DMS114 treated with DMSO at 0.1 percent for 48 hours (cell line): ENCODE data around the gene FBXO10.
"Not testable (repeated sequence)": the region's sequence is repeated elsewhere in the genome, so short reads cannot be mapped to it uniquely, and the experiment has no call there.

Experiments
- DNase-seq: peaks from one replicate; lab custom pipeline; 2025; ENCODE audit not compliant: unreplicated experiment; lab: John Stamatoyannopoulos, UW

FBXO10 gene, protein sequence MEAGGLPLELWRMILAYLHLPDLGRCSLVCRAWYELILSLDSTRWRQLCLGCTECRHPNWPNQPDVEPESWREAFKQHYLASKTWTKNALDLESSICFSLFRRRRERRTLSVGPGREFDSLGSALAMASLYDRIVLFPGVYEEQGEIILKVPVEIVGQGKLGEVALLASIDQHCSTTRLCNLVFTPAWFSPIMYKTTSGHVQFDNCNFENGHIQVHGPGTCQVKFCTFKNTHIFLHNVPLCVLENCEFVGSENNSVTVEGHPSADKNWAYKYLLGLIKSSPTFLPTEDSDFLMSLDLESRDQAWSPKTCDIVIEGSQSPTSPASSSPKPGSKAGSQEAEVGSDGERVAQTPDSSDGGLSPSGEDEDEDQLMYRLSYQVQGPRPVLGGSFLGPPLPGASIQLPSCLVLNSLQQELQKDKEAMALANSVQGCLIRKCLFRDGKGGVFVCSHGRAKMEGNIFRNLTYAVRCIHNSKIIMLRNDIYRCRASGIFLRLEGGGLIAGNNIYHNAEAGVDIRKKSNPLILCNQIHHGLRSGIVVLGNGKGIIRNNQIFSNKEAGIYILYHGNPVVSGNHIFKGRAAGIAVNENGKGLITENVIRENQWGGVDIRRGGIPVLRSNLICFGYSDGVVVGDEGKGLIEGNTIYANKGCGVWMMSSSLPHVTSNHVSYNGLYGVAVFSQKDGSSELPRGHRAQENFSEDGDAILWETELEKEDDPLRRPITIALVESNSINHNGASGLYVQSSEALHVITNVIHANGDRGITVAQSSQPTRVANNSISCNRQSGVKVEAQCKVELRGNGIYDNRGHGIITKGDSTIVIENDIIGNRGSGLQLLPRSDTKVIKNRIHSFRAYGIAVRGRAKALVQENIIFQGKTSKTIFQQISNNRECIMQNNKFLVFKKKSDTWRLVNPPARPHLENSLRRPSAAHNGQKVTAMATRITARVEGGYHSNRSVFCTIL

GRCh38 chr9:37575921-37576721 is at the start of gene FBXO10:
Gene FBXO10 (minus strand): TSS chr9:37576380. CDS start chr9:37541768, 34,612 bp downstream.
- DNase-seq = no peak

DNA sequence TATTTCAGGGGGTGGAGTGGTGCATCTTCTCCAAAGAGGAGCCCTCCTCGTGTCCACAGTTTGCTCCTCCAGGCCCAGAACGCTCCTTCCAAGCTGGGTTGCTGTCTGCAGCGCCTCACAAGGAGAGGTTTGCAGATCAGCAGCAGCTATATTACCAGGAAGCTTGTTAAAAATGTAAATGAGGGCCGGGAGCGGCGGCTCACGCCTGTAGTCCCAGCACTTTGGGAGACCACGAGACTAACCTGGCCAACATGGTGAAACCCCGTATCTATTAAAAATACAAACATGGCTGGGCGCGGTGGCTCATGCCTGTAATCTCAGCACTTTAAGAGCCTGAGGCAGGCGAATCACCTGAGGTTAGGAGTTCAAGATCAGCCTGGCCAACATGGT is 49.6 kb upstream of the FBXO10 start:
- DNase-seq = no peak

- no peak for DNase-seq
These were observed 49.0 kb upstream of the FBXO10 start for GRCh38 chr9:37625036-37625757.

GRCh38 chr9:37624073-37624472 is 47.9 kb upstream of the FBXO10 start:
- no peak for DNase-seq

DNA sequence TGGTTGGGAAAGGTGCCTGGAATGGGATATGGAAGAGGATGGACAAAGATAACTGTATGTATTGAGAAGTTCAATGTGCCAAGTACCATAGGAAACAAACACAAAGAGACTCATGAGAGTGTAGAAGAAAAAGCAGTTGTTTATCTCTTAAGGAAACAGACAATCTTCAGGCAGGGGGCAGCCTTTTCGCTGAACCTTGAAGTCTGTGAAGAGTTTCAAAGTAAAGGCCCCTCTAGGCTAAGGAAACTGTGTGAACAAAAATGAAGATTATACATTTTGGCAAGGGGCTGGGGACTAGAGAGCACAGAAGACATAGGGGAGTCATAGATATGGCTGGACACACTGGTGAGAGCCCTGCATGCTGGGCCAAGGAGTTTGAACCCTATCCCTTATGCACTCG is 47.1 kb upstream of the FBXO10 start:
- no peak for DNase-seq

- no peak for DNase-seq
These were observed 46.3 kb upstream of the FBXO10 start for GRCh38 chr9:37622462-37622861.

DNA sequence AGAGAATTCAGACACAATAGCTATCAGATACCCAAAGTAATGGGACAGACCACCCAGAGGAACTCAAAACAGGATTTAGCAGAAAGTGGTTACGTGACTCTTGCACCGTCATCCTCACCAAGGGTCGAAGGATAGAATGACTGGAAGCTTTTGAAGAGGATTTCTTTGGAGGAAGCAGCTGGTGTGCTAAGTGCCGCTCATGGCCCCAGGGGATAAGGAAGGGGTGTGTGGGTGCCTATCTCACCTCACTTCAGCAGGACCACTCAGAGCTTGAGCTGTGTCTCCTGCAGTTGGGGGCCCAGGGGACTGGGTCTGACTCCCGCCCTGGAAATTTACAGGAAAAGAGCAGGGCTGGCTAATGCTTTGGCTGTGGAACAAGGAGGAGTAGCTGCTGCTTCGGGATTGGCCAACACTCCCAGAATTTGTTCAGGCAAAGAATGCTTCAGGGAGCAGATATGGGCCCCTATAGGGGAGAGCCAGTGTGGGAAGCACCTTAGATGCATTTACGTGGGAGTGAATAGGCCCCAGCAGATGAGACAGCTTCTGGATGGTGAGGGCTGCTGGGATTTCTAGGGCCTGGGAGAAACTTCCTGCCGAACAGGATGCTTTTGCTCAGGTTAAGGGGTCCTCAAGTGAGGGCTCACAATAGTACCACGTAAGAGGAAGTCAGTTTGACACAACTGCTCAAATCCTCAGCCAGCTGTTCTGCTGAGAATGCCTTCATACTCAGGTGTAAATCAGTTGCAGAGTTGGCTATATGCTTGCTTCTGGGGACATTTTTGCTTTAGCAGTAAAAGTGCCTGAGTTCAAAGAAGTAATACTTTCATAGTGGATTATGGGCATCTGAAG is 45.3 kb upstream of the FBXO10 start:
- DNase-seq = no peak

DNA sequence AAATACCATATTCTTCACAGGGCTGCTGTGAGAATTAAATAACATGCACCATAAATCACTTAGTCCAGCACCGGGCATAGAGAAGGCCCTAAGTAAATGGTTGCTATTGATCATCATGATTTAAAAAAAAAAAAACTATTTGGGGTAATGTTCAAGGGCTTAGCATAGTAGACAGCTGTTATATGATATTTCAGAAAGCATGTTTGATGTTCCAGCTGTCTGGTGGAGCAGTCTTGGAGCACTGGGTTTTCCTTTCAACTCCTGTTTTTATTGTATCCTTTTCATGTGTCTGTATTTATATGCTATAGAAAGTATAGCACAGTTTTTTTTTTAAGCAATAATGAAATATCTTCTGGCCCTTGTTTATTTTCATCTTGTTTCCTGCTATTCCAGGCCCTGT is 44.2 kb upstream of the FBXO10 start:
- no peak for DNase-seq

GRCh38 chr9:37619806-37620205 is 43.6 kb upstream of the FBXO10 start:
- DNase-seq = no peak

GRCh38 chr9:37618817-37619216 is 42.6 kb upstream of the FBXO10 start:
- no peak for DNase-seq

DNA sequence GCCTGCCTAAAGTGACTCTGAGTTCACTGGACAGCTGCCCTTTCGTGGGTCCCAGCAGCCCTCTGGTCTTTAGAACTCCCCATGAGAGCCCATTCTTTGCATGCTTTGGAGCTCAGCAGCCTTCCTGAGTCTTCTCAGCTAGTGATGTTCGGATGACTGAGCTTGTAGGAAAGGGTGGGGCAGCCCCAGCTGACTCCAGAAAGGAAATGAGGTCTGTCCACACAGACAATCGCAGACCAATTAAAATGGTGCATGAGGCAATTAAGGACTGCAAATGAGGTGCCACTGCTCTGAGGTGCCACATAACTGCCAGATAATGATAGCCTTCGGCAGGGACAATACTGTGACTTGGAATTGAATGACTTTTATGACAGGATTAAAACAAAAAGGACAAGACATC is 41.7 kb upstream of the FBXO10 start:
- no peak for DNase-seq

- DNase-seq = no peak
These were observed 41.0 kb upstream of the FBXO10 start for GRCh38 chr9:37617161-37617560.

GRCh38 chr9:37611961-37612360 is 35.8 kb upstream of the FBXO10 start:
- no peak for DNase-seq

- no peak for DNase-seq
These were observed 34.8 kb upstream of the FBXO10 start for GRCh38 chr9:37611014-37611413.

DNA sequence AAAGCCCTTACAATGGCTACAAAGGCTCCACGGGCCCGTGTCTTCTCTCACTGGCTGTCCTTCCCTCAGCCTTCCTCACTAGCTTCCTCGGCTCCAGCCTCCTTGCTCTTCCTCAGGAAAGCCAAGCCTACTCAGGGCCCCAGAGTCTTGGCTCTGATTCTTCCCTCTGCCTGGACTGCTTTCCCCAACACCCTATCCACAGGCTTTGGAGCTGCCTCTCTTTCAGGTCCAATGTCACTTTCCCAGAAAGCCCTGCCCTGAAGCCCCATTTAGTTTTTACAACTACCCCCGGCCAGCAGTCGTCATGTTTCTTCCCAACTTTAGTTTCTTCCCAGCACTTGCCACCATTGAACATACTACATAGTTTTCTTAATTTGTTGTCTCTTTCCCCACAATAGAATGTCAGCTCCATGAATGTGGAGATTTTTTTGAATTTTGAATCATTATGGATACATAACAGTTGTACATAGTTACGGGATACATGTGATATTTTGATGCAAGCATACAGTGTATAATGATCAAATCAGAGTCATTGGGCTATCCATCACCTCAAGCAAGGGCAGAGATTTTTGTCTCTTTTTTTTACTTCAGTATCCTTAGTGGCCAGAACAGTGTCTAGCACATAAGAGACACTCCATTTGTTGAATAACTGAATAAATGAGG is 33.7 kb upstream of the FBXO10 start:
- DNase-seq = no peak

GRCh38 chr9:37608250-37608649 is 32.1 kb upstream of the FBXO10 start:
- DNase-seq = no peak

DNA sequence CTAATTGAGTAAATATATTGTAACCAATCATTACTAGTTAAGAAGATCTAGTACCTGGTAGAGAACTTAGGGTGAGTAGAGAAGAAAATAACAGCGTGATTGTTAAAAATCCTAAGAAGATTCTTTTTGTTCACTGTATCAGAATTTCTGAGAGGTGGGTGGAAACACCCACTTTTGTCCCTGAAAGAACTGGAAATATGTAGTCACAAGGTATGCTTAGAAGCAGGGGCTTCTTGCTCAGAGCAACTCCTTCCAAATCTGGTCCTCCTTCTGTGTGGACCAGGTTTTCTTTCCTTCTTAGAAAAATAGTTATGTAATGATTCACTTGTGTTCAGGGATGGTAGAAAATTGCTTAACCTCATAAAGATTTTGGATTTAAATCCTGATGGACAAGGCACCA is 28.1 kb upstream of the FBXO10 start:
- DNase-seq = no peak

DNA sequence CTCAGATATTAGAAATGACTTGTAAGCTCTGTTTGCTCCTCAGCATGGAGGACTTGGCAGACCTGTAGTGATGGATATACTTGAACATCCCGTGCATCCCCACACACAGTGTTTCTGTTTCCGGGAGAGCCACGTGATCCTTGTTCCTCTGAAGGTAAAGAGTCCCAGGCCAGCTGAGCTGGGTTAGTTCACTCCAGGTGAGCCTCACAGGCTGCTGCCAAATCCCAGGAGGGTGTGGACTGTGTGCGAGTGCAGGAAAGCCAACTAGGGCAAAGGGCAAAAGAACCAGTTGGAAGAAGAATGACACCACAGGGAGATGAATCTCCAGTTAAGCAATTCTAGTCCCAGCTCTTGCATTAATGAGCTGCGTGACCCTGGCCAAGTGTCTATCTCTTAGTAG is 26.6 kb upstream of the FBXO10 start:
- DNase-seq = no peak

- not testable (repeated sequence) for DNase-seq
These were observed 25.9 kb upstream of the FBXO10 start for GRCh38 chr9:37602061-37602460.
